Fibroblast of skin of right biceps (primary cell): ENCODE results near the gene GALNT14.

Experiments
- DNase-seq: peaks from one replicate; pipeline ENCODE4 v3.0.0-alpha.2; 2013

GALNT14 gene

GRCh38 chr2:31134480-31134879 lies 3.8 kb downstream of the GALNT14 start:
- DNase-seq, result no peak

- no peak for DNase-seq
These were observed 5.5 kb downstream of the GALNT14 start for GRCh38 chr2:31132786-31133185.

- DNase-seq, result no peak
These were observed 6.4 kb downstream of the GALNT14 start for GRCh38 chr2:31131871-31132270.

GRCh38 chr2:31129375-31130171 lies 8.7 kb downstream of the GALNT14 start:
- DNase-seq, result no peak

GRCh38 chr2:31127931-31128330 lies 10.3 kb downstream of the GALNT14 start:
- no peak for DNase-seq

GRCh38 chr2:31125918-31126695 lies 12.1 kb downstream of the GALNT14 start:
- peak; percentile 36 for DNase-seq

GRCh38 chr2:31124904-31125303 lies 13.3 kb downstream of the GALNT14 start:
- no peak for DNase-seq

GRCh38 chr2:31122133-31122532 lies 16.1 kb downstream of the GALNT14 start:
- DNase-seq, result no peak

GRCh38 chr2:31113765-31114164 lies 24.5 kb downstream of the GALNT14 start:
- no peak for DNase-seq

GRCh38 chr2:31112544-31112943 lies 25.7 kb downstream of the GALNT14 start:
- no peak for DNase-seq

- DNase-seq, result no peak
These were observed 27.2 kb downstream of the GALNT14 start for GRCh38 chr2:31110998-31111397.

- no peak for DNase-seq
These were observed 27.8 kb downstream of the GALNT14 start for GRCh38 chr2:31110431-31110830.

- no peak for DNase-seq
These were observed 28.5 kb downstream of the GALNT14 start for GRCh38 chr2:31109633-31110192.

- no peak for DNase-seq
These were observed 29.5 kb downstream of the GALNT14 start for GRCh38 chr2:31108561-31109286.

GRCh38 chr2:31107591-31108300 lies 30.5 kb downstream of the GALNT14 start:
- peak; percentile 25 for DNase-seq

- no peak for DNase-seq
These were observed 36.5 kb downstream of the GALNT14 start for GRCh38 chr2:31101701-31102100.

GRCh38 chr2:31097962-31098613 lies 40.2 kb downstream of the GALNT14 start:
- DNase-seq, result no peak

- no peak for DNase-seq
These were observed 48.1 kb downstream of the GALNT14 start for GRCh38 chr2:31090188-31090587.

GRCh38 chr2:31089645-31090044 lies 48.6 kb downstream of the GALNT14 start:
- DNase-seq, result no peak

GRCh38 chr2:31088504-31089195 lies 49.6 kb downstream of the GALNT14 start:
- peak; percentile 68 for DNase-seq

GRCh38 chr2:31087491-31087890 lies 50.7 kb downstream of the GALNT14 start:
- no peak for DNase-seq
